OCI-LY1 (cell line): ENCODE results near the gene MEAK7.

Experiments
- EZH2 ChIP-seq: fragments of 200-600 bp; sonication (generic), shearing (Covaris generic); IDR thresholded peaks from 2 replicates; pipeline ENCODE4 v1.8.0; 2017; ENCODE audit warnings: borderline replicate concordance, mixed run types, mild to moderate bottlenecking, antibody characterized with exemption, low read length, moderate library complexity, mixed read lengths
- TF ChIP-seq, protein P1 (sequence below): fragments of 200-600 bp; sonication (generic), shearing (Covaris generic); IDR thresholded peaks from 2 replicates; pipeline ENCODE4 v1.5.1; 2017; ENCODE audit warnings: mild to moderate bottlenecking, antibody characterized with exemption, low read length, moderate library complexity, mixed read lengths

DNA sequence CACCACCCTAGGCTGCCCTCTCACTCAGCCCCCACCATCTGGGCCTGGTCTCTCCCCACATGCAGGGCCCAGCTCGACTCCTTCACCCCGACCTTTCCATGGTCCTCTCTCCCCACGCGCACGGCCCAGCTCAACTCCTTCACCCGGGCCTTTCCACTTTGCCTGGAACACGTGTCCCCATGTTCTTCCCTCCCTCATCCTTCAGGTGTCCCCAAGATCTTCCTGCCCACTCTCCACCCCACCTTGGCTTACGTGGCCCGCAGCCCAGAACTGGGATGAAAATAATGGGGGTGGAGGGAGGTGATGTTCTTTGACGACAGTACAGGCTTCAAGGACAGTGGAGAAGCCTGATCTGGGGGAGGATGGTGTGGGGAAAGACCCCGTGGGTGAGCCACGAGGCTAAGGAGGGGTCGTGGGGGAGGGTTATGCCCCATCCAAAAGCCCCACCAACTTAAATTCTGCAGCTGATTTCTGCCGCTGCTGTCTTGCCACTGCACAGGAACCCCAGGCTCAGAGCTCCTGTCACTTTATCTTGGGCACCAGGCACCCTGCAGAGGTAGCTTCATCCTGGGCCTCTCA, 9.9 kb upstream of the MEAK7 start:
- TF ChIP-seq, protein P1, sequence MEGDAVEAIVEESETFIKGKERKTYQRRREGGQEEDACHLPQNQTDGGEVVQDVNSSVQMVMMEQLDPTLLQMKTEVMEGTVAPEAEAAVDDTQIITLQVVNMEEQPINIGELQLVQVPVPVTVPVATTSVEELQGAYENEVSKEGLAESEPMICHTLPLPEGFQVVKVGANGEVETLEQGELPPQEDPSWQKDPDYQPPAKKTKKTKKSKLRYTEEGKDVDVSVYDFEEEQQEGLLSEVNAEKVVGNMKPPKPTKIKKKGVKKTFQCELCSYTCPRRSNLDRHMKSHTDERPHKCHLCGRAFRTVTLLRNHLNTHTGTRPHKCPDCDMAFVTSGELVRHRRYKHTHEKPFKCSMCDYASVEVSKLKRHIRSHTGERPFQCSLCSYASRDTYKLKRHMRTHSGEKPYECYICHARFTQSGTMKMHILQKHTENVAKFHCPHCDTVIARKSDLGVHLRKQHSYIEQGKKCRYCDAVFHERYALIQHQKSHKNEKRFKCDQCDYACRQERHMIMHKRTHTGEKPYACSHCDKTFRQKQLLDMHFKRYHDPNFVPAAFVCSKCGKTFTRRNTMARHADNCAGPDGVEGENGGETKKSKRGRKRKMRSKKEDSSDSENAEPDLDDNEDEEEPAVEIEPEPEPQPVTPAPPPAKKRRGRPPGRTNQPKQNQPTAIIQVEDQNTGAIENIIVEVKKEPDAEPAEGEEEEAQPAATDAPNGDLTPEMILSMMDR, result no peak
- no peak for TF ChIP-seq EZH2
